Measurements from ENCODE around the gene GDF11. TPM values are rescaled to one million over a fixed set of nuclear protein-coding genes. Genes with fewer than 3 reads are reported as not detected.

Gene GDF11
- total RNA-seq, 6 experiments from 2014 or later: 0.25 to 0.95 (median 0.54) TPM

- ATAC-seq (peak in 3 of 4 donors; percentile 1 to 4 (median 2)), DNase-seq (peak in 1 of 3 donors; percentile 67)
- TF ChIP-seq CTCF (IDR thresholded peaks at IDR 0.05): no peak
- peak; percentile 30 for TF ChIP-seq POLR2A (IDR thresholded peaks at IDR 0.05)
- intact Hi-C loops (cut with DNase I): no loop called here
- Histone ChIP-seq H3K4me1 (peaks cover 0 to 18% (median 3%) of the 10 kb centered on the region in 4 donors), H3K27me3 (no peaks in the 10 kb centered on the region), H3K4me3 (peak overlapping the region; percentile 70 to 90 (median 87)), H3K36me3 (peaks cover 0 to 10% (median 0%) of the 10 kb centered on the region in 4 donors), H3K27ac (peak overlapping the region; percentile 90 to 99 (median 97)), H3K9me3 (no peaks in the 10 kb centered on the region)
- 41% methylated on average over 12 of the region's 19 CpGs for WGBS (ENCODE audit: insufficient coverage, low coverage, low lambda C conversion rate, missing lambda C conversion rate)
Measured at GRCh38 chr12:55729819-55730818, 12.8 kb upstream of the GDF11 start.

GRCh38 chr12:55732288-55732687, 10.6 kb upstream of the GDF11 start:
- Histone ChIP-seq H3K9me3 (no peaks in the 10 kb centered on the region), H3K4me3 (no peak overlapping the region), H3K27me3 (no peaks in the 10 kb centered on the region), H3K4me1 (peaks cover 0 to 16% (median 1%) of the 10 kb centered on the region in 4 donors), H3K27ac (no peak overlapping the region), H3K36me3 (no peaks in the 10 kb centered on the region)
- WGBS (ENCODE audit: insufficient coverage, low coverage, low lambda C conversion rate, missing lambda C conversion rate): 96% methylated on average over 3 of the region's 4 CpGs
- TF ChIP-seq CTCF (IDR thresholded peaks at IDR 0.05): no peak
- TF ChIP-seq POLR2A (IDR thresholded peaks at IDR 0.05): no peak
- intact Hi-C loops (cut with DNase I): no loop called here
- DNase-seq (no peak), ATAC-seq (no peak)

- Histone ChIP-seq H3K4me3 (no peak overlapping the region), H3K27ac (no peak overlapping the region), H3K9me3 (no peaks in the 10 kb centered on the region), H3K4me1 (peaks cover 0 to 12% (median 0%) of the 10 kb centered on the region in 4 donors), H3K27me3 (no peaks in the 10 kb centered on the region), H3K36me3 (no peaks in the 10 kb centered on the region)
- TF ChIP-seq POLR2A (IDR thresholded peaks at IDR 0.05) (no peak), CTCF (IDR thresholded peaks at IDR 0.05) (no peak)
- ATAC-seq (no peak), DNase-seq (no peak)
- 94% methylated on average over 2 of the region's 14 CpGs for WGBS (ENCODE audit: insufficient coverage, low coverage, low lambda C conversion rate, missing lambda C conversion rate)
- intact Hi-C loops (cut with DNase I): no loop called here
Measured at GRCh38 chr12:55733021-55733555, 9.8 kb upstream of the GDF11 start.

GRCh38 chr12:55733858-55734257, 9.1 kb upstream of the GDF11 start:
- intact Hi-C loops (cut with DNase I): no loop called here

More at GRCh38 chr12:55733858-55734257, 9.1 kb upstream of the GDF11 start:
- Histone ChIP-seq H3K4me1 (peaks cover 0 to 18% (median 0%) of the 10 kb centered on the region in 4 donors), H3K4me3 (no peak overlapping the region), H3K27ac (no peak overlapping the region), H3K27me3 (no peaks in the 10 kb centered on the region), H3K36me3 (no peaks in the 10 kb centered on the region), H3K9me3 (no peaks in the 10 kb centered on the region)
- TF ChIP-seq POLR2A (IDR thresholded peaks at IDR 0.05) (no peak), CTCF (IDR thresholded peaks at IDR 0.05) (no peak)
- ATAC-seq (no peak), DNase-seq (no peak)
- 69% methylated on average over 2 of the region's 2 CpGs for WGBS (ENCODE audit: insufficient coverage, low coverage, low lambda C conversion rate, missing lambda C conversion rate)
